ENCODE results near the gene OLIG2.

- TF ChIP-seq RELA (CRISPR knock-in tag; IDR thresholded peaks at IDR 0.05; ENCODE audit: borderline replicate concordance) (no peak), SP1 (CRISPR knock-in tag; conservative IDR thresholded peaks at IDR 0.05) (no peak), CTCF (IDR thresholded peaks at IDR 0.05) (no peak), ELF4 (CRISPR knock-in tag; IDR thresholded peaks at IDR 0.05; ENCODE audit: low read depth) (no peak), ATF1 (CRISPR knock-in tag; IDR thresholded peaks at IDR 0.05) (no peak), TEAD4 (CRISPR knock-in tag; IDR thresholded peaks at IDR 0.05) (no peak), MAX (CRISPR knock-in tag; IDR thresholded peaks at IDR 0.05) (no peak), ZNF317 (CRISPR knock-in tag; IDR thresholded peaks at IDR 0.05; ENCODE audit: borderline replicate concordance, low read depth) (no peak), NR3C1 (CRISPR knock-in tag; conservative IDR thresholded peaks at IDR 0.05; ENCODE audit: low read depth) (no peak)
- TF ChIP-seq, protein P1, sequence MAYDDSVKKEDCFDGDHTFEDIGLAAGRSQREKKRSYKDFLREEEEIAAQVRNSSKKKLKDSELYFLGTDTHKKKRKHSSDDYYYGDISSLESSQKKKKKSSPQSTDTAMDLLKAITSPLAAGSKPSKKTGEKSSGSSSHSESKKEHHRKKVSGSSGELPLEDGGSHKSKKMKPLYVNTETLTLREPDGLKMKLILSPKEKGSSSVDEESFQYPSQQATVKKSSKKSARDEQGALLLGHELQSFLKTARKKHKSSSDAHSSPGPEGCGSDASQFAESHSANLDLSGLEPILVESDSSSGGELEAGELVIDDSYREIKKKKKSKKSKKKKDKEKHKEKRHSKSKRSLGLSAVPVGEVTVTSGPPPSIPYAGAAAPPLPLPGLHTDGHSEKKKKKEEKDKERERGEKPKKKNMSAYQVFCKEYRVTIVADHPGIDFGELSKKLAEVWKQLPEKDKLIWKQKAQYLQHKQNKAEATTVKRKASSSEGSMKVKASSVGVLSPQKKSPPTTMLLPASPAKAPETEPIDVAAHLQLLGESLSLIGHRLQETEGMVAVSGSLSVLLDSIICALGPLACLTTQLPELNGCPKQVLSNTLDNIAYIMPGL (CRISPR knock-in tag; IDR thresholded peaks at IDR 0.05): no peak
- TF ChIP-seq, protein P2, sequence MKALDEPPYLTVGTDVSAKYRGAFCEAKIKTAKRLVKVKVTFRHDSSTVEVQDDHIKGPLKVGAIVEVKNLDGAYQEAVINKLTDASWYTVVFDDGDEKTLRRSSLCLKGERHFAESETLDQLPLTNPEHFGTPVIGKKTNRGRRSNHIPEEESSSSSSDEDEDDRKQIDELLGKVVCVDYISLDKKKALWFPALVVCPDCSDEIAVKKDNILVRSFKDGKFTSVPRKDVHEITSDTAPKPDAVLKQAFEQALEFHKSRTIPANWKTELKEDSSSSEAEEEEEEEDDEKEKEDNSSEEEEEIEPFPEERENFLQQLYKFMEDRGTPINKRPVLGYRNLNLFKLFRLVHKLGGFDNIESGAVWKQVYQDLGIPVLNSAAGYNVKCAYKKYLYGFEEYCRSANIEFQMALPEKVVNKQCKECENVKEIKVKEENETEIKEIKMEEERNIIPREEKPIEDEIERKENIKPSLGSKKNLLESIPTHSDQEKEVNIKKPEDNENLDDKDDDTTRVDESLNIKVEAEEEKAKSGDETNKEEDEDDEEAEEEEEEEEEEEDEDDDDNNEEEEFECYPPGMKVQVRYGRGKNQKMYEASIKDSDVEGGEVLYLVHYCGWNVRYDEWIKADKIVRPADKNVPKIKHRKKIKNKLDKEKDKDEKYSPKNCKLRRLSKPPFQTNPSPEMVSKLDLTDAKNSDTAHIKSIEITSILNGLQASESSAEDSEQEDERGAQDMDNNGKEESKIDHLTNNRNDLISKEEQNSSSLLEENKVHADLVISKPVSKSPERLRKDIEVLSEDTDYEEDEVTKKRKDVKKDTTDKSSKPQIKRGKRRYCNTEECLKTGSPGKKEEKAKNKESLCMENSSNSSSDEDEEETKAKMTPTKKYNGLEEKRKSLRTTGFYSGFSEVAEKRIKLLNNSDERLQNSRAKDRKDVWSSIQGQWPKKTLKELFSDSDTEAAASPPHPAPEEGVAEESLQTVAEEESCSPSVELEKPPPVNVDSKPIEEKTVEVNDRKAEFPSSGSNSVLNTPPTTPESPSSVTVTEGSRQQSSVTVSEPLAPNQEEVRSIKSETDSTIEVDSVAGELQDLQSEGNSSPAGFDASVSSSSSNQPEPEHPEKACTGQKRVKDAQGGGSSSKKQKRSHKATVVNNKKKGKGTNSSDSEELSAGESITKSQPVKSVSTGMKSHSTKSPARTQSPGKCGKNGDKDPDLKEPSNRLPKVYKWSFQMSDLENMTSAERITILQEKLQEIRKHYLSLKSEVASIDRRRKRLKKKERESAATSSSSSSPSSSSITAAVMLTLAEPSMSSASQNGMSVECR (CRISPR knock-in tag; IDR thresholded peaks at IDR 0.05; ENCODE audit: borderline replicate concordance): no peak
- TF ChIP-seq, protein P3, sequence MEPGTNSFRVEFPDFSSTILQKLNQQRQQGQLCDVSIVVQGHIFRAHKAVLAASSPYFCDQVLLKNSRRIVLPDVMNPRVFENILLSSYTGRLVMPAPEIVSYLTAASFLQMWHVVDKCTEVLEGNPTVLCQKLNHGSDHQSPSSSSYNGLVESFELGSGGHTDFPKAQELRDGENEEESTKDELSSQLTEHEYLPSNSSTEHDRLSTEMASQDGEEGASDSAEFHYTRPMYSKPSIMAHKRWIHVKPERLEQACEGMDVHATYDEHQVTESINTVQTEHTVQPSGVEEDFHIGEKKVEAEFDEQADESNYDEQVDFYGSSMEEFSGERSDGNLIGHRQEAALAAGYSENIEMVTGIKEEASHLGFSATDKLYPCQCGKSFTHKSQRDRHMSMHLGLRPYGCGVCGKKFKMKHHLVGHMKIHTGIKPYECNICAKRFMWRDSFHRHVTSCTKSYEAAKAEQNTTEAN (CRISPR knock-in tag; IDR thresholded peaks at IDR 0.05): no peak
- TF ChIP-seq, protein P4, sequence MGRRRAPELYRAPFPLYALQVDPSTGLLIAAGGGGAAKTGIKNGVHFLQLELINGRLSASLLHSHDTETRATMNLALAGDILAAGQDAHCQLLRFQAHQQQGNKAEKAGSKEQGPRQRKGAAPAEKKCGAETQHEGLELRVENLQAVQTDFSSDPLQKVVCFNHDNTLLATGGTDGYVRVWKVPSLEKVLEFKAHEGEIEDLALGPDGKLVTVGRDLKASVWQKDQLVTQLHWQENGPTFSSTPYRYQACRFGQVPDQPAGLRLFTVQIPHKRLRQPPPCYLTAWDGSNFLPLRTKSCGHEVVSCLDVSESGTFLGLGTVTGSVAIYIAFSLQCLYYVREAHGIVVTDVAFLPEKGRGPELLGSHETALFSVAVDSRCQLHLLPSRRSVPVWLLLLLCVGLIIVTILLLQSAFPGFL (CRISPR knock-in tag; IDR thresholded peaks at IDR 0.05; ENCODE audit: borderline replicate concordance): no peak
These were observed 11.8 kb downstream of the OLIG2 start for GRCh38 chr21:33037501-33037900.
